ENCODE results near the gene SLC35G4. TPM values are rescaled to one million over a fixed set of nuclear protein-coding genes. Genes with fewer than 3 reads are reported as not detected.
"Not testable (repeated sequence)": the region's sequence is repeated elsewhere in the genome, so short reads cannot be mapped to it uniquely, and the experiment has no call there.

Gene SLC35G4
- not detected in 2 replicates for total RNA-seq (2014; rRNA removed; shearing (Covaris generic))
- not detected in 2 replicates for total RNA-seq (2022)
- not detected for Bru-seq, nascent RNA
- not detected for BruChase-seq, experiment 1, labeled RNA remaining after a 6-hour chase
- BruChase-seq, experiment 2, labeled RNA remaining after a 2-hour chase = not detected
- long read RNA-seq = 0 reads

GRCh38 chr18:11609488-11609887 is at the start of gene SLC35G4:
SLC35G4 (plus strand) TSS chr18:11609596; CDS start chr18:11609596, 0 bp downstream.
- H3K4me3 ChIP-seq (ENCODE audit: low read depth, low read length, poor library complexity, severe bottlenecking); H3K36me3 ChIP-seq (ENCODE audit: insufficient read depth, low read length); H3K9me2 ChIP-seq (ENCODE audit: insufficient read depth, low read length); H3K4me2 ChIP-seq (ENCODE audit: low read length); BruUV-seq (replicated peaks); H3K27ac ChIP-seq (ENCODE audit: low read depth, low read length, poor library complexity, severe bottlenecking); DNase-seq (ENCODE audit: low spot score); H3K9me3 ChIP-seq (ENCODE audit: low read length); POLR2A ChIA-PET; H3K4me1 ChIP-seq (ENCODE audit: insufficient read depth, low read length, poor library complexity, severe bottlenecking); H4K20me1 ChIP-seq (ENCODE audit: insufficient read depth, low read length); CTCF ChIA-PET (ENCODE audit: unreplicated experiment); H3K79me2 ChIP-seq (ENCODE audit: insufficient read depth, low read depth, low read length); H2AFZ ChIP-seq (ENCODE audit: low read length); intact Hi-C loops (cut with micrococcal nuclease; ENCODE audit: unreplicated experiment): not testable (repeated sequence)

DNA sequence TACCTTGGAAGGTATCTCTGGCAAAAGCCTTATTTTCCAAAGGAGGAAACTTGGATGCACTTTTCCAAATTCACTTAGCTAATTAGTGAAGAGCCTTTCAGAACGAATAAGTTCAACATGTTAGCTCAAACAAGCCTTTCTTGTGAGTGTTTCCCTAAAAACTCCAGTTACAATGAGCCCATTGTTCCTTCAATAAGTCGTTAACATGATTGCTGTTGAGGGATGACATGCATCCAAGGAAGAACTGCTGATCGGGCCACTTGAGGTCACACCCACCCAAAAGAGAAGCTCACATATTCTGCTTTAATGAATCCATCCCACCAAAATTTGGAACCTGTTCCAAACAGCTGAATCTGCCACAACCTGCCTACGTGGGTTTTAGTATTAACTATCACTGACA is 48.1 kb upstream of the SLC35G4 start:
- intact Hi-C loops (cut with micrococcal nuclease; ENCODE audit: unreplicated experiment) = no loop called here
- no TSS peak for BruUV-seq (replicated peaks)
- Histone ChIP-seq H3K4me2 (ENCODE audit: low read length) (no peak overlapping the region), H2AFZ (ENCODE audit: low read length) (no peak overlapping the region), H3K4me1 (ENCODE audit: insufficient read depth, low read length, poor library complexity, severe bottlenecking) (peaks cover 8% of the 10 kb centered on the region), H3K9me3 (ENCODE audit: low read length) (no peaks in the 10 kb centered on the region), H3K9me2 (ENCODE audit: insufficient read depth, low read length) (no peaks in the 10 kb centered on the region), H3K79me2 (ENCODE audit: insufficient read depth, low read depth, low read length) (no peaks in the 10 kb centered on the region), H3K4me3 (ENCODE audit: low read depth, low read length, poor library complexity, severe bottlenecking) (no peak overlapping the region), H3K36me3 (ENCODE audit: insufficient read depth, low read length) (no peaks in the 10 kb centered on the region), H4K20me1 (ENCODE audit: insufficient read depth, low read length) (no peaks in the 10 kb centered on the region), H3K27ac (ENCODE audit: low read depth, low read length, poor library complexity, severe bottlenecking) (no peak overlapping the region)
- CTCF ChIA-PET (ENCODE audit: unreplicated experiment) = no interaction called here
- TF ChIP-seq, protein P1, sequence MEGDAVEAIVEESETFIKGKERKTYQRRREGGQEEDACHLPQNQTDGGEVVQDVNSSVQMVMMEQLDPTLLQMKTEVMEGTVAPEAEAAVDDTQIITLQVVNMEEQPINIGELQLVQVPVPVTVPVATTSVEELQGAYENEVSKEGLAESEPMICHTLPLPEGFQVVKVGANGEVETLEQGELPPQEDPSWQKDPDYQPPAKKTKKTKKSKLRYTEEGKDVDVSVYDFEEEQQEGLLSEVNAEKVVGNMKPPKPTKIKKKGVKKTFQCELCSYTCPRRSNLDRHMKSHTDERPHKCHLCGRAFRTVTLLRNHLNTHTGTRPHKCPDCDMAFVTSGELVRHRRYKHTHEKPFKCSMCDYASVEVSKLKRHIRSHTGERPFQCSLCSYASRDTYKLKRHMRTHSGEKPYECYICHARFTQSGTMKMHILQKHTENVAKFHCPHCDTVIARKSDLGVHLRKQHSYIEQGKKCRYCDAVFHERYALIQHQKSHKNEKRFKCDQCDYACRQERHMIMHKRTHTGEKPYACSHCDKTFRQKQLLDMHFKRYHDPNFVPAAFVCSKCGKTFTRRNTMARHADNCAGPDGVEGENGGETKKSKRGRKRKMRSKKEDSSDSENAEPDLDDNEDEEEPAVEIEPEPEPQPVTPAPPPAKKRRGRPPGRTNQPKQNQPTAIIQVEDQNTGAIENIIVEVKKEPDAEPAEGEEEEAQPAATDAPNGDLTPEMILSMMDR (conservative IDR thresholded peaks at IDR 0.05; ENCODE audit: low read length) = no peak
- POLR2A ChIA-PET = interaction anchor here (0.8 to 1.5 kb wide), 3 partner anchors 43 to 441 kb away, joined by 3 to 4 read pairs (median 4); no protein-coding TSS in a partner anchor
- no peak for DNase-seq (ENCODE audit: low spot score)

DNA sequence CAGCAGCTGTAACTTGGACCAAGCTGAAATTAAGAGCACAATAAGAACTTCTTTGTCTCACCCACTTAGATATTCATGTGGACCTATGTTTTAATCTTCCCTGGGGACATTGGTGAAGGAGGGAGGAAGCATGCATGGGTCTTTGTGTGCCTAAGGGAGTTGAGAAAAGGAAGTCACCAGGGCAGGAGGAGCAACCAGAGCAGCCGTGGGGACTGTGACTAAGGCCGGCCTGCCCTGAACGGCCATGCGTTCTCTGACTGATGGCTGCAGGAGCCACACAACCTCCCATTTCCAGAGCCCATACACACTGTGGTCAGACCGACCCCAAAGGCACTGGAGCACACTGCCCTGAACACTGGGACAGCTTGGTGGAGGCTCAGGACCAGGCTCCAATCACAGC is 43.7 kb upstream of the SLC35G4 start:
- Histone ChIP-seq H3K27ac (ENCODE audit: low read depth, low read length, poor library complexity, severe bottlenecking) (no peak overlapping the region), H3K9me3 (ENCODE audit: low read length) (no peaks in the 10 kb centered on the region), H3K4me1 (ENCODE audit: insufficient read depth, low read length, poor library complexity, severe bottlenecking) (no peaks in the 10 kb centered on the region), H3K4me3 (ENCODE audit: low read depth, low read length, poor library complexity, severe bottlenecking) (no peak overlapping the region), H4K20me1 (ENCODE audit: insufficient read depth, low read length) (no peaks in the 10 kb centered on the region), H2AFZ (ENCODE audit: low read length) (no peak overlapping the region), H3K79me2 (ENCODE audit: insufficient read depth, low read depth, low read length) (no peaks in the 10 kb centered on the region), H3K36me3 (ENCODE audit: insufficient read depth, low read length) (no peaks in the 10 kb centered on the region), H3K9me2 (ENCODE audit: insufficient read depth, low read length) (no peaks in the 10 kb centered on the region), H3K4me2 (ENCODE audit: low read length) (no peak overlapping the region)
- no peak for TF ChIP-seq EZH2phosphoT487 (IDR thresholded peaks at IDR 0.05; ENCODE audit: borderline replicate concordance, low read depth, low read length)
- TF ChIP-seq, protein P1 (conservative IDR thresholded peaks at IDR 0.05; ENCODE audit: low read length) = no peak
- POLR2A ChIA-PET = no interaction called here
- CTCF ChIA-PET (ENCODE audit: unreplicated experiment) = no interaction called here
- no peak for DNase-seq (ENCODE audit: low spot score)
- no TSS peak for BruUV-seq (replicated peaks)
- intact Hi-C loops (cut with micrococcal nuclease; ENCODE audit: unreplicated experiment) = no loop called here

All from OCI-LY7 (cell line).